Measurements from ENCODE around the gene DAND5. TPM values are rescaled to one million over a fixed set of nuclear protein-coding genes. Genes with fewer than 3 reads are reported as not detected.

Gene DAND5
- total and polyA plus RNA-seq, 3 experiments from 2014 or later = not detected

DNA sequence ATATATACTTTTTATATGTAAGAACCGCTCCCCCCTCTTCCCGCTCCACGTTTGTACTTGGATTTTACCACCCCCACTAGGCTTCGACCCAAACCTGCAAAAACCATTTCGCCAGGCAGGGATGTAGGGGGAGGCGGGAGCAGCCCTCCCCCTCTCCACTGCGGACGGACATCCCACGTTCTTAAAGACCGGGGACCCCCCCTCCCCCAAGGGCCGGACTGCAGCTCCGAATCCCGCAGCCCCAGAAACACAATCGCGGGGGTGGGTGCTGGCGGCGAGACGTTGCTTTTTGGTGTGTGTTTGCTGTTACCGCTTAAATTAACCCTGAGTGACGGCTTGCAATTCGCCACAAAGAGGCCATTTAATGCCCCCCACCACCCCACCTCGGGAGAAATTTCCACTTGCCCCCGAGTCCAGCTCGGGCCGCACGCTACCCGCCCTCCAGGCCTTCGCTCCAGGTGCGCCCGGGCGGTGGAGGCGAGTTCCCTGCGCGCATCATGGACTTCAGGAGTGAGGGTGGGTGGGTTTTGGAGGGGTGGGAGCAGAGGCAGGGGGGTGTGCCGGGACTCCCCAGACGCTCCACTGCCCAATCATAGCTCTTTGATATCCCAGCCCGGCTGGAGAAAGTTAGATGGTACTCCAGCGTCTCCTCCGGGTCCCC, 41.7 kb downstream of the DAND5 start:
- Histone ChIP-seq H3K4me3 (ENCODE audit: low read length) (no peak overlapping the region), H3K4me1 (ENCODE audit: insufficient read depth, low read length) (peaks cover 25% of the 10 kb centered on the region), H3K27ac (ENCODE audit: low read depth, low read length) (no peak overlapping the region), H3K9me3 (ENCODE audit: low read length) (no peaks in the 10 kb centered on the region), H3K36me3 (ENCODE audit: insufficient read depth, low read length) (no peaks in the 10 kb centered on the region), H3K27me3 (ENCODE audit: insufficient read depth, low read length, poor library complexity, severe bottlenecking) (peaks cover 34% of the 10 kb centered on the region)
- Mint-ChIP-seq H3K9me3 (peaks cover 0 to 4% (median 0%) of the 10 kb centered on the region in 5 donors), H3K4me3 (peak overlapping the region in 3 of 7 donors; percentile 26 to 54 (median 33)), H3K36me3 (peaks cover 0 to 2% (median 0%) of the 10 kb centered on the region in 3 donors), H3K27me3 (peaks cover 64 to 72% of the 10 kb centered on the region in 2 donors), H3K4me1 (peaks cover 23 to 29% (median 23%) of the 10 kb centered on the region in 3 donors), H3K27ac (peak overlapping the region in 1 of 8 donors; percentile 63)
- ChIA-PET CTCF (interaction anchor here (1.1 kb wide), 1 partner anchor 50 kb away, joined by 5 read pairs; no protein-coding TSS in a partner anchor), POLR2A (no interaction called here)
- no peak for DNase-seq

DNA sequence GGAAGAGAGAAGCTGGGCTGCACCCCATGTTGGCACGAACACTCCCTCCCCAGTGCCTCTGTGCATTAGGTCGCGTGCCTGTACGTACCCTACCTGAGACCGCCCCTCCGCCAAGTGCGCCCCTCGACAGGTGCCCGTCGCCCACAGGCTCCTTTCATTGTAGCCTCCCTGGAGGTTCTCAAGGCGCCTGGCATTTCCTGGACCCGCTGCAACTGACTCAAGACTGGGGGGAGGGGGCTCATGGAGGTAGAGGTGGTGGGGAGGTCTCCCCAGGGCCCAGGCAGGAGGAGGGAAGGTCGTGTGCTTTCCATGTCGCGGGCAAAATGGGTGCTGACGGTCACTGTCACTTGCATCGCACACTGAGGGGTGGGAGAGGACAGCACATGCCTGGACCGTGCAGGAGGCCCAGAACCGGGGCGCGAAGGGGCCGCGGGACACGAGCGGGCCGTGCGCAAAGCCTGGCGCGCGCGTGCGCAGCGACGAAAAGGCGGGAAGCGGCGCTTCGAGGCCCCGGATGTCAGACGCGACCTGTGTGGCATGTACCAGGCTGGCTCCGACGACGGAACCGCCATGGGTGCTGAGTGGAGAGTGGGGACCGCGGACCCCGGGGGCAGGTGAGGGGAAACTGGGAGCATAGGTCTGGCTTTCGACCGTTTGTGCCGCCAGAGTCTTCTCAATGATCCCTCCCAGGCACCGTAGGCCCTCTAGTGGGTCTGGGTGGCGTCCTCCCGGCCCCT, 42.4 kb downstream of the DAND5 start:
- peaks cover 25% of the 10 kb centered on the region for H3K4me1 ChIP-seq (ENCODE audit: insufficient read depth, low read length)
- no peaks in the 10 kb centered on the region for H3K9me3 ChIP-seq (ENCODE audit: low read length)
- Mint-ChIP-seq H3K36me3 (peaks cover 0 to 2% (median 0%) of the 10 kb centered on the region in 3 donors), H3K27me3 (peaks cover 64 to 79% of the 10 kb centered on the region in 2 donors), H3K4me3 (peak overlapping the region in 2 of 7 donors; percentile 33 to 54), H3K9me3 (peaks cover 0 to 4% (median 0%) of the 10 kb centered on the region in 5 donors), H3K27ac (peak overlapping the region in 2 of 8 donors; percentile 44 to 63), H3K4me1 (peaks cover 23 to 29% (median 23%) of the 10 kb centered on the region in 3 donors)
- CTCF ChIA-PET = no interaction called here
- peaks cover 34% of the 10 kb centered on the region for H3K27me3 ChIP-seq (ENCODE audit: insufficient read depth, low read length, poor library complexity, severe bottlenecking)
- POLR2A ChIA-PET = no interaction called here
- no peak overlapping the region for H3K4me3 ChIP-seq (ENCODE audit: low read length)
- DNase-seq = no peak
- H3K36me3 ChIP-seq (ENCODE audit: insufficient read depth, low read length) = no peaks in the 10 kb centered on the region
- H3K27ac ChIP-seq (ENCODE audit: low read depth, low read length) = no peak overlapping the region

DNA sequence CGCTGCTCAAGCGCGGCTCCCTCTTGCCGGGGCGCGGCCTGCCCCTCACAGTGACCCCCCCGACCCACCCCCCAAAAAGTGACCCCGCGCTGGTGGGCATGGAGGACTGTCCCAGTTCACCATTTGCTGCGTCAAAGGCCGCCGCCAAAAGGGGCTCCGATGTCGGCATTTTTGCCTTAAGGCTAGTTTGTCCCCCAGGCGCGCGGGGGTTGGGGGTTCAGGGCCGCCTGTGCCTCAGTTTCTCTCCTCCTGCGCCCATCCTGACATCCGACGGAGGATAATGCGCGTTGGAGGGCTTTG, 43.0 kb downstream of the DAND5 start:
- peaks cover 61 to 84% of the 10 kb centered on the region in 2 donors for H3K27me3 Mint-ChIP-seq
- CTCF ChIA-PET = no interaction called here
- Histone ChIP-seq H3K9me3 (ENCODE audit: low read length) (no peaks in the 10 kb centered on the region), H3K4me3 (ENCODE audit: low read length) (peak overlapping the region; percentile 52), H3K36me3 (ENCODE audit: insufficient read depth, low read length) (no peaks in the 10 kb centered on the region), H3K27me3 (ENCODE audit: insufficient read depth, low read length, poor library complexity, severe bottlenecking) (peaks cover 34% of the 10 kb centered on the region), H3K27ac (ENCODE audit: low read depth, low read length) (no peak overlapping the region), H3K4me1 (ENCODE audit: insufficient read depth, low read length) (peaks cover 25% of the 10 kb centered on the region)
- H3K9me3 Mint-ChIP-seq = peaks cover 0 to 4% (median 0%) of the 10 kb centered on the region in 5 donors
- no peak for DNase-seq
- peak overlapping the region in 6 of 8 donors; percentile 47 to 83 (median 68) for H3K27ac Mint-ChIP-seq
- H3K4me1 Mint-ChIP-seq = peaks cover 23 to 29% (median 23%) of the 10 kb centered on the region in 3 donors
- POLR2A ChIA-PET = no interaction called here
- H3K4me3 Mint-ChIP-seq = peak overlapping the region; percentile 80 to 96 (median 86)
- H3K36me3 Mint-ChIP-seq = peaks cover 0 to 2% (median 0%) of the 10 kb centered on the region in 3 donors

DNA sequence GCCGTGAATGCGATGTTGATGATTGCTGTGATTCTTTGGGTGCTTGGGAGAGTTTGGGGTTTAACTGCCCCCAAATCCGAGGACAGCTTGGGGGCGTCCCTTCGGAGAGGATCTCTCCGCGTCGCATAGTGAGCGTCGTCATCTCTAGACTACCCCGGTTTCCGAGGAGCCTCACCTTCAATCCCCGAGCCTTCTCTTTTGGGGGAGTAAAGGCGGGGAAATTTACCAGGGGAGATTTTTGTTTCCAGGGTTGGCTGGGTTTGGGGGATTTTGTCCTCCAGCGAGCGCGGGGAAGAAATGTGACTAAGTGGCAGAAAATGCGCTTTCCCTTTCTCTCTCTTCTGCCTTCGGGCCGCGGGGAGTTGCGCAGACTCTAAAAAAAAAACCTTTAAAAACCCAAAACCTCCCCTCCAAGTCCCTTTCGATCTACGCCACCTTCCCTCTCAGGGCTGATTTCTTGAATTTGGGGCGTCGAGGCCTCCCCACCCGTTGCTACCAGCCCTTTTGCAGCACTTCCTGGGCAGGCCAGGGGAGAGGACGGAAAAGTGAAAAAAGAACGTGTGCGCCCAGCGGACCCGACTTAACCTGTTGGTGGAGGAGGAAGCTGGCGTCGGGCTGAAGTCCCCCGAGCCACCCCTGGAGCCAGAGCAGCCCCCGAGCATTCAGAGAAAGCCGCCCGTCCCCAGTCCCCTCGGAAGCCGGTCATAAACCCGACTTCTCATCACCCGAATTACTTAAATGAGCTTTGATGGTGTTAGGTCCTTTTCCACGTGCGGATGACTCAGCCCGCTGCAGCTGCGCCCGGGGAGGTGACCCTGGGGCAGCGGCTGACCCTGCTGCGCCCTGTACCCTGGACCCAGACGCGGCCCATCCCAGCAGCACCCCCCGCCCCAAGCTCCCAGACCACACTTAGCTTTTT, 43.6 kb downstream of the DAND5 start:
- H3K36me3 ChIP-seq (ENCODE audit: insufficient read depth, low read length) = no peaks in the 10 kb centered on the region
- POLR2A ChIA-PET = interaction anchor here (1.1 kb wide), 1 partner anchor 11 kb away, joined by 3 read pairs; no protein-coding TSS in a partner anchor
- peaks cover 23 to 29% (median 23%) of the 10 kb centered on the region in 3 donors for H3K4me1 Mint-ChIP-seq

DNA sequence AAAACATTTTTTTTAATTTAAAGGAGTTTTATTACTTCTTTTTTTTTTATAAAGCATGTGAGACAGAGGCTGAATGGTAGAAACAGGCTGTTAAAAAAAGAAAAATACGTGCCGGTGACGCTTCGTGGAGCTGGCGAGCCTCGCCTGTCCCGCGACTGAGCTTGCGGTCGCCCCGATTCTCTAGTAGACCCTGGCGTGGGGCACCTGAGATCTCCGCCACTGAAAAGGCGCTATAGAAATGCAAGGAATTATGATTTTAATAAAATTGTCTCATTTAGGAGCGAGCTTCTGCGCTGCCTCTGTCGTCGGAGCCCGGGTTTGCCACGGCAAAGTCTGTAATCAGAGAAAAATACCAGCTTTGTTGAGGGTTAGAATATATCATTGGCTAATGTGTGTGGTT, 44.3 kb downstream of the DAND5 start:
- H3K4me3 ChIP-seq (ENCODE audit: low read length) = peak overlapping the region; percentile 52
- ChIA-PET CTCF (interaction anchor here (0.9 to 2.6 kb wide), 6 partner anchors 30 to 80 kb away, joined by 3 to 20 read pairs (median 3); no protein-coding TSS in a partner anchor), POLR2A (interaction anchor here (1.1 kb wide), 1 partner anchor 10 kb away, joined by 3 read pairs; no protein-coding TSS in a partner anchor)
- no peaks in the 10 kb centered on the region for H3K9me3 ChIP-seq (ENCODE audit: low read length)
- Mint-ChIP-seq H3K27ac (peak overlapping the region in 6 of 8 donors; percentile 36 to 83 (median 56)), H3K4me3 (peak overlapping the region; percentile 78 to 96 (median 86)), H3K27me3 (peaks cover 58 to 84% of the 10 kb centered on the region in 2 donors), H3K9me3 (peaks cover 0 to 4% (median 0%) of the 10 kb centered on the region in 5 donors), H3K4me1 (peaks cover 23 to 29% (median 23%) of the 10 kb centered on the region in 3 donors), H3K36me3 (peaks cover 0 to 2% (median 0%) of the 10 kb centered on the region in 3 donors)
- H3K4me1 ChIP-seq (ENCODE audit: insufficient read depth, low read length) = peaks cover 25% of the 10 kb centered on the region
- peaks cover 34% of the 10 kb centered on the region for H3K27me3 ChIP-seq (ENCODE audit: insufficient read depth, low read length, poor library complexity, severe bottlenecking)
- no peak overlapping the region for H3K27ac ChIP-seq (ENCODE audit: low read depth, low read length)
- no peaks in the 10 kb centered on the region for H3K36me3 ChIP-seq (ENCODE audit: insufficient read depth, low read length)
- no peak for DNase-seq

More for the DNA sequence above, 43.6 kb downstream of the DAND5 start:
- H3K4me3 ChIP-seq (ENCODE audit: low read length) = peak overlapping the region; percentile 52
- H3K27ac ChIP-seq (ENCODE audit: low read depth, low read length) = no peak overlapping the region
- peak overlapping the region; percentile 46 to 92 (median 73) for H3K27ac Mint-ChIP-seq
- H3K9me3 ChIP-seq (ENCODE audit: low read length) = no peaks in the 10 kb centered on the region
- H3K27me3 Mint-ChIP-seq = peaks cover 63 to 86% of the 10 kb centered on the region in 2 donors
- peak overlapping the region; percentile 80 to 96 (median 86) for H3K4me3 Mint-ChIP-seq
- H3K27me3 ChIP-seq (ENCODE audit: insufficient read depth, low read length, poor library complexity, severe bottlenecking) = peaks cover 34% of the 10 kb centered on the region
- H3K4me1 ChIP-seq (ENCODE audit: insufficient read depth, low read length) = peaks cover 25% of the 10 kb centered on the region
- H3K36me3 Mint-ChIP-seq = peaks cover 0 to 2% (median 0%) of the 10 kb centered on the region in 3 donors
- CTCF ChIA-PET = interaction anchor here (0.9 to 2.6 kb wide), 6 partner anchors 29 to 80 kb away, joined by 3 to 20 read pairs (median 3); no protein-coding TSS in a partner anchor
- DNase-seq = peak in 3 of 5 donors; percentile 13 to 36 (median 26)
- H3K9me3 Mint-ChIP-seq = peaks cover 0 to 4% (median 0%) of the 10 kb centered on the region in 5 donors

DNA sequence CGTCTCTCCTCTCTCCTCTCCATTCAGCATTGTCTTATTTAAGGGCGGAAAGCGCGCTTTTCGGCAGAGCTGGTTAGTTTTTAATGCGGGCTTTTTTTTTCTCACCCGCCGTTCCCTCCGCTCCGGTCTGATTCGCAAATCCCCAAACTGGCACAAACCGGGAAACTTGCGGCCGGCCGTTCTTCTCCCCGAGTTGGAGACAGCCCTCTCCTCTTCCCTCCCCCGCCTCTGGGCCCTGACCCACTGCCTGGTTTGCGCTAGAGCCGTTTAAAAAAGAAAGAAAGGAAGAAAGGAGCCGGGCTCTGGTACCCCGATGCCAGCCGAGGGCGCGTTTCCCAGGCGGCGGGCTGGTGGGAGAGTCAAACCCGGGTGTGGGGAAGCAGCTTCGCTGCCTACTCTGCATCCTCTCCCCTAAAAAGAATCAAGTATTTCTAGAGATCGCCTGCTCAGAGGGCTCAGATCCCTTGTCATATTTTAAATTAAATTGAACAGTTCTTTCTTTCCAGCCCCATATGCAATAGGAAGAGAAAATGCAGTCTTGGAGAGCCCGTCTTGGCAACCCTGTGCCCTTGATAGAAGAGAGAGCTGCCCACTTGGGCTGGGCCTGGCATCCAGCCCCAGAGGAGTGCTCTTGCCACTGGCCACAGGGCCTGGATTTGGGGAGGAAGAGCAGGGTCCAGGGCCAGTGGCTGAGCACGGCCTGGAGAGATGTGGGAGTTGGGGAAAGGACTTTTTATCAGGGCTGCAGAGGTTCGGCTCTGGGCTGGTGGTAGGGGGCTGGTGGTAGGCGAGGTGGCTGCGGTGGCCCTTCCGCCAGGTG, 44.9 kb downstream of the DAND5 start:
- peak overlapping the region; percentile 25 for H3K4me3 ChIP-seq (ENCODE audit: low read length)
- peaks cover 55 to 84% of the 10 kb centered on the region in 2 donors for H3K27me3 Mint-ChIP-seq
- no peaks in the 10 kb centered on the region for H3K9me3 ChIP-seq (ENCODE audit: low read length)
- peaks cover 0 to 2% (median 0%) of the 10 kb centered on the region in 3 donors for H3K36me3 Mint-ChIP-seq
- H3K27ac ChIP-seq (ENCODE audit: low read depth, low read length) = no peak overlapping the region
- peaks cover 34% of the 10 kb centered on the region for H3K27me3 ChIP-seq (ENCODE audit: insufficient read depth, low read length, poor library complexity, severe bottlenecking)
- H3K4me1 ChIP-seq (ENCODE audit: insufficient read depth, low read length) = peaks cover 25% of the 10 kb centered on the region
- DNase-seq = no peak
- H3K4me3 Mint-ChIP-seq = peak overlapping the region; percentile 78 to 96 (median 86)
- POLR2A ChIA-PET = no interaction called here
- CTCF ChIA-PET = interaction anchor here (0.9 to 2.6 kb wide), 8 partner anchors 30 to 79 kb away, joined by 3 to 20 read pairs (median 3); no protein-coding TSS in a partner anchor
- no peaks in the 10 kb centered on the region for H3K36me3 ChIP-seq (ENCODE audit: insufficient read depth, low read length)
- H3K27ac Mint-ChIP-seq = peak overlapping the region in 6 of 8 donors; percentile 43 to 83 (median 61)
- H3K9me3 Mint-ChIP-seq = peaks cover 0 to 4% (median 0%) of the 10 kb centered on the region in 5 donors
- peaks cover 23 to 29% (median 23%) of the 10 kb centered on the region in 3 donors for H3K4me1 Mint-ChIP-seq

Data from CD8-positive, alpha-beta memory T cell (primary cell).